Measurements from ENCODE around the gene PCDH1. TPM values are rescaled to one million over a fixed set of nuclear protein-coding genes. Genes with fewer than 3 reads are reported as not detected.

The PCDH1 gene
- total and polyA plus RNA-seq, 2 of the 8 experiments (the other 6 are each of a cell fraction or from before 2014, with no cell fraction given): 101 to 102 TPM

DNA sequence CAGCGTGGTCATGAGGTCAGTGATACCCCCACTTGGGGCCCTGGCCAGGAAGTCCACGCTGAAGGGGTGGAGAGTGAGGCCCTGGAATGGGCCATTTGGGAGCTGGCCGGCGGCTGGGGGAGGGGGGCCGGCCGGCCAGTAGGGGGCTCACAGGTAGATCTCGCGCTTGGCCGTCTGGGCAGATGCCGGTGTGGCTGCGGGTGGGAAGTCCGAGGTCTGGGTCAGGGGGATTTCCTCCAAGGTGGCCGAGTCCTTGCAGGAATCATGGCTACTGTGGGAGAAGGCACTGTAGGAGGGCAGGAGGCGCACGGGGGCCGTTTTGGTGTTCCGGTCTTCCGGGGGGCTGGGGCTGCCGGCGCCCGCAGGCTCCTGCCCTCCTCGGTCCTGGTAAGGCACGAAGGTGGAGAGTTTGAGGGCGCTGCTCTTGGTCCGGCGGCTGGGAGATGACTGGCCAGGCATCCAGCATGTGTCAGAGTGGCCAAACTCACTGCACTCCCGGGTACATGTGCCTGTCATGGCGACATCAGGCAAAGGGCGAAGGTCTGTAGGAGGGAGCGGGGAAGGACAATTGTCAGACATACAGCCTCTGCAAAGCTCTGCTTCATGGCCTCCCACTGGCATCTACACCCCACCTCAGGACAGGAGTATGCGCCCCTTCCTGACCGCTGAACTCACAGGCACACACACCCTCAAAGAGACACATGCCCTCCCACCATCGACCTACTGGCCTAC lies 24.1 kb downstream of the PCDH1 start:
- ChIA-PET POLR2A (ENCODE audit: partially characterized antibody) (interaction anchor here (1.0 to 10.5 kb wide), 8 partner anchors 10 to 35 kb away, joined by 3 to 210 read pairs (median 6); partner anchors contain the start of gene PCDH1), CTCF (ENCODE audit: partially characterized antibody) (interaction anchor here (0.6 to 14.0 kb wide), 21 partner anchors 10 to 632 kb away, joined by 3 to 200 read pairs (median 4); partner anchors contain the start of gene PCDH1)
- DNase-seq (ENCODE audit: low read depth in 1 of 2, low spot score in 2 of 2) (peak in 1 of 2 experiments; percentile 70), FAIRE-seq (no peak)
- Histone ChIP-seq H3K14ac (ENCODE audit: insufficient read length) (no peak overlapping the region), H3K23me2 (ENCODE audit: low read depth, low read length) (peaks cover 8% of the 10 kb centered on the region; the same call in 1 of the 2 replicates), H3K36me3 (ENCODE audit: control insufficient read depth in 2 of 4, insufficient read depth in 4 of 4, low read length in 3 of 4) (peaks cover 2 to 26% (median 19%) of the 10 kb centered on the region in 4 experiments; a peak in 6 of 8 replicates), H3K79me1 (ENCODE audit: low read depth, low read length) (peaks cover 11% of the 10 kb centered on the region; the same call in 1 of the 2 replicates), H2BK120ac (replicated peaks; ENCODE audit: low read depth, low read length) (no peak overlapping the region), H4K20me1 (replicated peaks in 1 of 2; ENCODE audit: control insufficient read depth in 1 of 2, insufficient read depth in 2 of 2, low read length in 2 of 2) (no peaks in the 10 kb centered on the region), H3K18ac (ENCODE audit: extremely low read depth, low read length) (peak overlapping the region; percentile 87), H2AFZ (ENCODE audit: low read length) (no peak overlapping the region), H3K27ac (ENCODE audit: low read depth, low read length) (no peak overlapping the region), H2BK20ac (ENCODE audit: low read length) (no peak overlapping the region), H4K5ac (ENCODE audit: insufficient read length, low read depth, low read length) (no peak overlapping the region), H4K91ac (replicated peaks; ENCODE audit: insufficient read length, low read length) (peak overlapping the region; percentile 91), H3K9ac (replicated peaks in 1 of 4; ENCODE audit: extremely low read depth in 1 of 4, low read depth in 3 of 4, low read length in 3 of 4) (no peak overlapping the region), H3K27me3 (replicated peaks in 1 of 4; ENCODE audit: control insufficient read depth in 3 of 4, extremely low read depth in 1 of 4, insufficient read depth in 3 of 4, low read length in 3 of 4) (no peaks in the 10 kb centered on the region), H3K4ac (replicated peaks; ENCODE audit: insufficient read length, low read depth, low read length) (no peak overlapping the region), H3K23ac (ENCODE audit: insufficient read length) (no peak overlapping the region), H3K4me1 (replicated peaks in 1 of 4; ENCODE audit: control insufficient read depth in 3 of 4, insufficient read depth in 4 of 4, low read length in 3 of 4) (peaks cover 20 to 50% (median 37%) of the 10 kb centered on the region in 4 experiments), H4K8ac (ENCODE audit: extremely low read depth, insufficient read depth, low read length) (peak overlapping the region; percentile 77), H3K4me2 (ENCODE audit: insufficient read depth in 1 of 2, low read depth in 2 of 2, low read length in 2 of 2) (no peak overlapping the region), H2BK5ac (ENCODE audit: low read depth, low read length) (peak overlapping the region; percentile 79), H3K56ac (replicated peaks; ENCODE audit: insufficient read length, low read depth, low read length) (peak overlapping the region; percentile 25), H3K9me3 (ENCODE audit: insufficient read depth in 2 of 2, low read depth in 1 of 2, low read length in 1 of 2) (no peaks in the 10 kb centered on the region), H2BK12ac (ENCODE audit: low read depth, low read length) (peak overlapping the region; percentile 75), H2BK15ac (ENCODE audit: low read length) (0 out of 2 replicates have a peak overlapping the region, but pooled peaks have one; percentile 99), H3K79me2 (ENCODE audit: control insufficient read depth in 1 of 2, insufficient read depth in 2 of 2, low read length in 2 of 2) (peaks cover 0 to 23% of the 10 kb centered on the region in 2 experiments; a peak in 2 of 4 replicates), H3K4me3 (ENCODE audit: extremely low read depth in 1 of 4, insufficient read depth in 2 of 4, low read depth in 3 of 4, low read length in 4 of 4) (no peak overlapping the region), H2AK5ac (ENCODE audit: low read depth, low read length) (peak overlapping the region; percentile 71; the same call in 1 of the 2 replicates)
- TF ChIP-seq, protein P1, sequence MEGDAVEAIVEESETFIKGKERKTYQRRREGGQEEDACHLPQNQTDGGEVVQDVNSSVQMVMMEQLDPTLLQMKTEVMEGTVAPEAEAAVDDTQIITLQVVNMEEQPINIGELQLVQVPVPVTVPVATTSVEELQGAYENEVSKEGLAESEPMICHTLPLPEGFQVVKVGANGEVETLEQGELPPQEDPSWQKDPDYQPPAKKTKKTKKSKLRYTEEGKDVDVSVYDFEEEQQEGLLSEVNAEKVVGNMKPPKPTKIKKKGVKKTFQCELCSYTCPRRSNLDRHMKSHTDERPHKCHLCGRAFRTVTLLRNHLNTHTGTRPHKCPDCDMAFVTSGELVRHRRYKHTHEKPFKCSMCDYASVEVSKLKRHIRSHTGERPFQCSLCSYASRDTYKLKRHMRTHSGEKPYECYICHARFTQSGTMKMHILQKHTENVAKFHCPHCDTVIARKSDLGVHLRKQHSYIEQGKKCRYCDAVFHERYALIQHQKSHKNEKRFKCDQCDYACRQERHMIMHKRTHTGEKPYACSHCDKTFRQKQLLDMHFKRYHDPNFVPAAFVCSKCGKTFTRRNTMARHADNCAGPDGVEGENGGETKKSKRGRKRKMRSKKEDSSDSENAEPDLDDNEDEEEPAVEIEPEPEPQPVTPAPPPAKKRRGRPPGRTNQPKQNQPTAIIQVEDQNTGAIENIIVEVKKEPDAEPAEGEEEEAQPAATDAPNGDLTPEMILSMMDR (IDR thresholded peaks at IDR 0.05; ENCODE audit: control extremely low read depth in 1 of 3, insufficient read depth in 1 of 3, low read depth in 1 of 3, low read length in 3 of 3): peak in 2 of 3 experiments; percentile 27 to 44; a peak in 2 of 4 replicates
- TF ChIP-seq RAD21 (IDR thresholded peaks at IDR 0.05 in 1 of 2, conservative IDR thresholded peaks at IDR 0.05 in 1 of 2; ENCODE audit: low read depth in 2 of 2, low read length in 2 of 2) (peak; percentile 24 to 41; a peak in 3 of 4 replicates), POLR2A (IDR thresholded peaks at IDR 0.05; ENCODE audit: control extremely low read depth in 1 of 2, low read depth in 2 of 2, low read length in 2 of 2) (no peak)
- WGBS, 2 experiments (ENCODE audit: extremely low coverage in 1 of 2, insufficient coverage in 1 of 2, insufficient read length in 1 of 2, insufficient replicate concordance in 2 of 2, low coverage in 1 of 2, low lambda C conversion rate in 2 of 2, missing lambda C conversion rate in 1 of 2): 85% methylated on average over 24 of the region's 33 CpGs; no CpG with 5 or more reads in 1 of the 2 experiments

Data from H1 (cell line).